HepG2 (cell line): ENCODE measurements around the gene FAM222A. TPM values are rescaled to one million over a fixed set of nuclear protein-coding genes. Genes with fewer than 3 reads are reported as not detected.

Source experiments
- ARID4A ChIP-seq: sonication (generic); formaldehyde crosslinking; IDR thresholded peaks from 2 replicates; pipeline ENCODE4 v1.5.0; 2020; ENCODE audit warnings: mild to moderate bottlenecking, missing genetic modification reagents, borderline replicate concordance
- CHD4 ChIP-seq: fragments of 200-600 bp; sonication (generic); IDR thresholded peaks from 2 replicates; pipeline ENCODE4 v1.7.0; 2017; ENCODE audit warnings: mild to moderate bottlenecking, low read length, borderline replicate concordance
- FOXA1 ChIP-seq, 2 experiments: fragments of 450-650 bp in 1 of 2; sonication (generic) in 1 of 2; formaldehyde crosslinking in 1 of 2; IDR thresholded peaks; 2 replicates each; pipeline versions ENCODE4 v1.4.0 to v1.6.1; 2016 to 2020; ENCODE audit warnings: missing genetic modification reagents in 1 of 2
- GRHL1 ChIP-seq: sonication (generic); formaldehyde crosslinking; conservative IDR thresholded peaks from 2 replicates; pipeline ENCODE4 v1.8.0; 2022; ENCODE audit warnings: missing genetic modification reagents
- HNF4G ChIP-seq, 2 experiments: sonication (generic) in 1 of 2; formaldehyde crosslinking in 1 of 2; IDR thresholded peaks; 2 replicates each; pipeline versions ENCODE4 v1.4.0 to v1.6.1; 2011 to 2020; ENCODE audit warnings: borderline replicate concordance in 2 of 2, low read depth in 2 of 2, mild to moderate bottlenecking in 2 of 2, low read length in 1 of 2, missing genetic modification reagents in 1 of 2, moderate library complexity in 1 of 2
- RBM39 ChIP-seq: fragments of 200-400 bp; formaldehyde crosslinking; IDR thresholded peaks from one replicate; pipeline ENCODE4 v1.6.1; 2018; ENCODE audit warnings: antibody characterized with exemption, mild to moderate bottlenecking, low read depth, low read length; ENCODE audit not compliant: poor library complexity, severe bottlenecking
- SMAD3 ChIP-seq: sonication (generic); formaldehyde crosslinking; IDR thresholded peaks from 2 replicates; pipeline ENCODE4 v1.4.0; 2020; ENCODE audit warnings: missing genetic modification reagents
- ZBTB10 ChIP-seq: sonication (generic); formaldehyde crosslinking; IDR thresholded peaks from 2 replicates; pipeline ENCODE4 v1.4.0; 2020; ENCODE audit warnings: missing genetic modification reagents, borderline replicate concordance
- ZBTB4 ChIP-seq: sonication (generic); formaldehyde crosslinking; IDR thresholded peaks from 2 replicates; pipeline ENCODE4 v1.4.0; 2020; ENCODE audit warnings: missing genetic modification reagents, mild to moderate bottlenecking, borderline replicate concordance
- ZNF276 ChIP-seq: sonication (generic); formaldehyde crosslinking; IDR thresholded peaks from 2 replicates; pipeline ENCODE4 v1.4.0; 2020; ENCODE audit warnings: mild to moderate bottlenecking, low read depth, missing genetic modification reagents
- ZNF292 ChIP-seq: sonication (generic); formaldehyde crosslinking; IDR thresholded peaks from 2 replicates; pipeline ENCODE4 v1.8.1; 2022; ENCODE audit warnings: mild to moderate bottlenecking, low read depth, missing genetic modification reagents, borderline replicate concordance
- polyA plus RNA-seq, 8 experiments: library from polyadenylated mRNA; depleted of rRNA in 3 of 8; stranded (reverse) in 7 of 8; unstranded in 1 of 8; fragments of >200 nt; fragmentation: Illumina TruSeq in 4 of 8; extraction: Trizol in 4 of 8; gene quantifications; 2 replicates each; pipeline versions ENCODE4 v1.2.1 to v1.2.3, GENCODE V29; 2011 to 2016; ENCODE audit warnings: low read depth in 4 of 8, missing spikeins in 1 of 8, mixed read lengths in 1 of 8; ENCODE audit not compliant: insufficient read depth in 1 of 8
- total RNA-seq, 5 experiments: library from RNA; depleted of rRNA; stranded (reverse); fragments of >200 nt; fragmentation: Illumina TruSeq; extraction: Trizol; gene quantifications; 2 replicates each; pipeline ENCODE4 v1.2.3, GENCODE V29; 2016; ENCODE audit warnings: low read depth in 1 of 5

FAM222A gene
- total and polyA plus RNA-seq, 2 of the 13 experiments (the other 11 are each of a cell fraction or from before 2014, with no cell fraction given) = 2.7 to 9.6 TPM

- no peak for TF ChIP-seq FOXA1 (IDR thresholded peaks at IDR 0.05)
- TF ChIP-seq FOXA1 (CRISPR knock-in tag; IDR thresholded peaks at IDR 0.05) = peak; percentile 91
- TF ChIP-seq SMAD3 (CRISPR knock-in tag) = peak; percentile 32; the same call in 1 of the 2 replicates
- TF ChIP-seq ZBTB4 = no peak
- no peak for TF ChIP-seq ZBTB10 (CRISPR knock-in tag)
- TF ChIP-seq RBM39 = no peak
- TF ChIP-seq ZNF276 = no peak
- peak; percentile 49; the same call in 1 of the 2 replicates for TF ChIP-seq ZNF292
- peak; percentile 91 for TF ChIP-seq HNF4G (IDR thresholded peaks at IDR 0.05; ENCODE audit: borderline replicate concordance, low read depth, low read length)
- peak; percentile 45; the same call in 1 of the 2 replicates for TF ChIP-seq HNF4G (CRISPR knock-in tag; IDR thresholded peaks at IDR 0.05; ENCODE audit: borderline replicate concordance, low read depth)
- no peak for TF ChIP-seq GRHL1
- TF ChIP-seq CHD4 = no peak
- TF ChIP-seq ARID4A (CRISPR knock-in tag) = peak; percentile 22; the same call in 1 of the 2 replicates
Measured at GRCh38 chr12:109722022-109722720, 8.5 kb downstream of the FAM222A start (continued).
